K562 (cell line): ENCODE measurements around the gene IFNGR2. TPM values are rescaled to one million over a fixed set of nuclear protein-coding genes. Genes with fewer than 3 reads are reported as not detected.

Experiments
- C11orf30 ChIP-seq: fragments of 450-650 bp; IDR thresholded peaks from 2 replicates; pipeline ENCODE4 v1.6.1; 2016; ENCODE audit warnings: low read depth, mild to moderate bottlenecking
- CXXC5 ChIP-seq: fragments of 250-450 bp; sonication (Bioruptor Pico); IDR thresholded peaks from 2 replicates; pipeline ENCODE4 v1.8.0; 2022; ENCODE audit warnings: inconsistent platforms, mild to moderate bottlenecking, moderate library complexity
- FOXA3 ChIP-seq, 2 experiments: fragments of 450-650 bp in 1 of 2; sonication (generic) in 1 of 2; formaldehyde crosslinking; IDR thresholded peaks in 1 of 2; conservative IDR thresholded peaks in 1 of 2; 2 replicates each; pipeline versions ENCODE4 v1.4.0 to v1.8.0; 2020 to 2022; ENCODE audit warnings: mild to moderate bottlenecking in 2 of 2, missing genetic modification reagents in 1 of 2
- JUND ChIP-seq, 2 experiments: IDR thresholded peaks; 2 replicates in 1 of 2; 3 replicates in 1 of 2; pipeline ENCODE4 v1.6.1; 2011; ENCODE audit warnings: borderline replicate concordance in 2 of 2, low read depth in 2 of 2, low read length in 2 of 2, improper control_type of control experiment in 1 of 2, missing biosample characterization in 1 of 2, missing genetic modification characterization in 1 of 2, missing genetic modification reagents in 1 of 2
- L3MBTL2 ChIP-seq: fragments of 450-650 bp; IDR thresholded peaks from 2 replicates; pipeline ENCODE4 v1.6.1; 2016; ENCODE audit warnings: mild to moderate bottlenecking, moderate library complexity
- MECOM ChIP-seq: fragments of 250-450 bp; sonication (Bioruptor Pico); IDR thresholded peaks from 2 replicates; pipeline ENCODE4 v1.8.0; 2022; ENCODE audit warnings: inconsistent platforms
- NELFE ChIP-seq: IDR thresholded peaks from 2 replicates; pipeline ENCODE4 v1.6.1; 2011; ENCODE audit warnings: mild to moderate bottlenecking; ENCODE audit not compliant: insufficient read depth, insufficient read length
- NFRKB ChIP-seq: fragments of 450-650 bp; IDR thresholded peaks from 2 replicates; pipeline ENCODE4 v1.6.1; 2016; ENCODE audit warnings: low read depth
- SRSF7 ChIP-seq: fragments of 200-400 bp; formaldehyde crosslinking; optimal IDR thresholded peaks from 2 replicates; pipeline ENCODE3; 2017; ENCODE audit warnings: mild to moderate bottlenecking, low read depth, low read length
- TEAD4 ChIP-seq, 2 experiments: sonication (generic) in 1 of 2; formaldehyde crosslinking in 1 of 2; IDR thresholded peaks; 2 replicates each; pipeline versions ENCODE4 v1.6.1 to v1.8.0; 2012 to 2022; ENCODE audit warnings: borderline replicate concordance in 1 of 2, inconsistent platforms in 1 of 2, low read length in 1 of 2, mild to moderate bottlenecking in 1 of 2, missing genetic modification reagents in 1 of 2
- YY1 ChIP-seq, 3 experiments: IDR thresholded peaks; 2 replicates each; pipeline ENCODE4 v1.6.1; 2011; ENCODE audit warnings: low read length in 2 of 3, mild to moderate bottlenecking in 2 of 3, moderate library complexity in 2 of 3, borderline replicate concordance in 1 of 3, control low read depth in 1 of 3, low read depth in 1 of 3; ENCODE audit not compliant: insufficient read depth in 3 of 3, insufficient replicate concordance in 2 of 3, control insufficient read depth in 1 of 3, insufficient read length in 1 of 3; ENCODE audit errors: extremely low read depth in 1 of 3
- ZNF316 ChIP-seq: fragments of 450-650 bp; IDR thresholded peaks from 2 replicates; pipeline ENCODE4 v1.6.1; 2016
- polyA plus RNA-seq, 8 experiments: library from polyadenylated mRNA; depleted of rRNA in 4 of 8; stranded (reverse) in 5 of 8; unstranded in 3 of 8; fragments of >200 nt; fragmentation: Nextera tagmentation in 2 of 8; fragmentation: Illumina TruSeq in 1 of 8; extraction: Ambion mirVana in 2 of 8; extraction: Trizol in 1 of 8; gene quantifications; 2 replicates each; pipeline versions ENCODE4 v1.2.1 to v1.2.3, GENCODE V29; 2011 to 2014; ENCODE audit warnings: inconsistent platforms in 1 of 8, missing spikeins in 1 of 8
- total RNA-seq, 7 experiments: library from RNA; depleted of rRNA in 6 of 7; stranded (reverse); fragments of >200 nt in 6 of 7; fragmentation: Illumina TruSeq in 2 of 7; extraction: Trizol in 2 of 7; gene quantifications; 2 replicates each; pipeline versions ENCODE4 v1.2.1 to v1.2.3, GENCODE V29; 2011 to 2021; ENCODE audit warnings: low replicate concordance in 1 of 7
- TF ChIP-seq, protein P1 (sequence below): IDR thresholded peaks from 2 replicates; pipeline ENCODE4 v1.6.1; 2012; ENCODE audit warnings: low read depth, low read length, improper control_type of control experiment, borderline replicate concordance
- TF ChIP-seq, protein P2 (sequence below), 2 experiments: fragments of 450-650 bp; formaldehyde crosslinking in 1 of 2; IDR thresholded peaks; 2 replicates each; pipeline versions ENCODE4 v1.4.0 to v1.6.1; 2014 to 2020; ENCODE audit warnings: mild to moderate bottlenecking in 2 of 2, borderline replicate concordance in 1 of 2, low read depth in 1 of 2

Gene IFNGR2
- total and polyA plus RNA-seq, 9 of the 15 experiments (the other 6 are each of a cell fraction or from before 2014, with no cell fraction given) = 6.7 to 58.0 (median 28.5) TPM

DNA sequence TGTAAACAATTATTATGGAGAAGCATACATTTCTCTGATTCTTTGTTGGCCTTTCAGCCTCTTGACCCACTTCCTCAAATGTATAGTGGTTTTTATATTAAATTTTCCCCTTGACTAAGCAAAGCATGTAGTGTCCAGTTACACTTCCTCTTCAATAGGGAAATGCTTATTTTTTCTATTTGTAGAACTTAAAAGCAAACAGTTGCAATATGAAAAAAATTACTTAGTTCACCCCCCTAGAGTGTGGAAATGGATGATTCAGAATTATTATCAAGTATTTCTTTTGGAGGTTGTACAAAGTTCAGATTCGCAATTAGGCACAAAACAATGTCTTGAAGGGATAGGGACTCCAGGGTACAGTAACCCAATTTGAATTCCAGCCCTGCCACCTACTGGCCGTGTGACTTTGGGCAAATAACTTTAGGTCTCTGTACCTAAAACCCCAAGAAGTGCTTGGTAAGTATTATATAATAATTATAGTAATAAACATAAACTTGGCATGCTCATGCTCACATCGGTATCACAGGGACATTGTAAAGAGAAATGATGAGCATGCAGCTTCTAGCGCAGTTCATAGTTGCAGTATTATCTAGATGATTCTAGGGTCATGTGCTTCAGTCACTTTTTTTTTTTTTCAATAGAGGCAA, 28.6 kb upstream of the IFNGR2 start (continued):
- no peak for TF ChIP-seq NELFE
- peak; percentile 26 for TF ChIP-seq ZNF316
- TF ChIP-seq, protein P1, sequence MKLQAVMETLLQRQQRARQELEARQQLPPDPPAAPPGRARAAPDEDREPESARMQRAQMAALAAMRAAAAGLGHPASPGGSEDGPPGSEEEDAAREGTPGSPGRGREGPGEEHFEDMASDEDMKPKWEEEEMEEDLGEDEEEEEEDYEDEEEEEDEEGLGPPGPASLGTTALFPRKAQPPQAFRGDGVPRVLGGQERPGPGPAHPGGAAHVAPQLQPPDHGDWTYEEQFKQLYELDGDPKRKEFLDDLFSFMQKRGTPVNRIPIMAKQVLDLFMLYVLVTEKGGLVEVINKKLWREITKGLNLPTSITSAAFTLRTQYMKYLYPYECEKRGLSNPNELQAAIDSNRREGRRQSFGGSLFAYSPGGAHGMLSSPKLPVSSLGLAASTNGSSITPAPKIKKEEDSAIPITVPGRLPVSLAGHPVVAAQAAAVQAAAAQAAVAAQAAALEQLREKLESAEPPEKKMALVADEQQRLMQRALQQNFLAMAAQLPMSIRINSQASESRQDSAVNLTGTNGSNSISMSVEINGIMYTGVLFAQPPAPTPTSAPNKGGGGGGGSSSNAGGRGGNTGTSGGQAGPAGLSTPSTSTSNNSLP = peak; percentile 50; the same call in 1 of the 2 replicates
- TF ChIP-seq C11orf30 = 0 out of 2 replicates have a peak, but pooled peaks have one; percentile 8
- TF ChIP-seq L3MBTL2 = 0 out of 2 replicates have a peak, but pooled peaks have one; percentile 15
- TF ChIP-seq FOXA3 (CRISPR knock-in tag; conservative IDR thresholded peaks at IDR 0.05 in 1 of 2, IDR thresholded peaks at IDR 0.05 in 1 of 2) = peak in 1 of 2 experiments; percentile 35; a peak in 2 of 4 replicates
- TF ChIP-seq MECOM (CRISPR knock-in tag) = no peak
- TF ChIP-seq CXXC5 (CRISPR knock-in tag) = 0 out of 2 replicates have a peak, but pooled peaks have one; percentile 23
- no peak for TF ChIP-seq NFRKB
- TF ChIP-seq TEAD4 (IDR thresholded peaks at IDR 0.05; ENCODE audit: low read length) = peak; percentile 28; the same call in 1 of the 2 replicates
- TF ChIP-seq TEAD4 (CRISPR knock-in tag; IDR thresholded peaks at IDR 0.05; ENCODE audit: borderline replicate concordance) = no peak
- TF ChIP-seq YY1 (IDR thresholded peaks at IDR 0.05; ENCODE audit: borderline replicate concordance in 1 of 3, control insufficient read depth in 1 of 3, extremely low read depth in 1 of 3, insufficient read depth in 3 of 3, insufficient read length in 1 of 3, insufficient replicate concordance in 2 of 3, low read depth in 1 of 3, low read length in 2 of 3) = no peak
- TF ChIP-seq, protein P2, sequence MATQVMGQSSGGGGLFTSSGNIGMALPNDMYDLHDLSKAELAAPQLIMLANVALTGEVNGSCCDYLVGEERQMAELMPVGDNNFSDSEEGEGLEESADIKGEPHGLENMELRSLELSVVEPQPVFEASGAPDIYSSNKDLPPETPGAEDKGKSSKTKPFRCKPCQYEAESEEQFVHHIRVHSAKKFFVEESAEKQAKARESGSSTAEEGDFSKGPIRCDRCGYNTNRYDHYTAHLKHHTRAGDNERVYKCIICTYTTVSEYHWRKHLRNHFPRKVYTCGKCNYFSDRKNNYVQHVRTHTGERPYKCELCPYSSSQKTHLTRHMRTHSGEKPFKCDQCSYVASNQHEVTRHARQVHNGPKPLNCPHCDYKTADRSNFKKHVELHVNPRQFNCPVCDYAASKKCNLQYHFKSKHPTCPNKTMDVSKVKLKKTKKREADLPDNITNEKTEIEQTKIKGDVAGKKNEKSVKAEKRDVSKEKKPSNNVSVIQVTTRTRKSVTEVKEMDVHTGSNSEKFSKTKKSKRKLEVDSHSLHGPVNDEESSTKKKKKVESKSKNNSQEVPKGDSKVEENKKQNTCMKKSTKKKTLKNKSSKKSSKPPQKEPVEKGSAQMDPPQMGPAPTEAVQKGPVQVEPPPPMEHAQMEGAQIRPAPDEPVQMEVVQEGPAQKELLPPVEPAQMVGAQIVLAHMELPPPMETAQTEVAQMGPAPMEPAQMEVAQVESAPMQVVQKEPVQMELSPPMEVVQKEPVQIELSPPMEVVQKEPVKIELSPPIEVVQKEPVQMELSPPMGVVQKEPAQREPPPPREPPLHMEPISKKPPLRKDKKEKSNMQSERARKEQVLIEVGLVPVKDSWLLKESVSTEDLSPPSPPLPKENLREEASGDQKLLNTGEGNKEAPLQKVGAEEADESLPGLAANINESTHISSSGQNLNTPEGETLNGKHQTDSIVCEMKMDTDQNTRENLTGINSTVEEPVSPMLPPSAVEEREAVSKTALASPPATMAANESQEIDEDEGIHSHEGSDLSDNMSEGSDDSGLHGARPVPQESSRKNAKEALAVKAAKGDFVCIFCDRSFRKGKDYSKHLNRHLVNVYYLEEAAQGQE (IDR thresholded peaks at IDR 0.05; ENCODE audit: borderline replicate concordance) = peak; percentile 86
- TF ChIP-seq, protein P2 (CRISPR knock-in tag; IDR thresholded peaks at IDR 0.05; ENCODE audit: low read depth) = no peak
- TF ChIP-seq SRSF7 = no peak
- peak; percentile 32; the same call in 1 of the 2 replicates for TF ChIP-seq JUND (IDR thresholded peaks at IDR 0.05; ENCODE audit: borderline replicate concordance, low read depth, low read length)
- no peak for TF ChIP-seq JUND (tag; IDR thresholded peaks at IDR 0.05; ENCODE audit: borderline replicate concordance, low read depth, low read length)
